Stimulated activated CD8-positive, alpha-beta memory T cell treated with anti-CD3 and anti-CD28 coated beads, Interleukin-7, amount 100 ng/mL, for 24 hours (primary cell): ENCODE measurements around the gene GNG11.
A peak's percentile ranks its signal among the peaks of the same experiment; 100 is the strongest.
"Not testable (repeated sequence)": the region's sequence is repeated elsewhere in the genome, so short reads cannot be mapped to it uniquely, and the experiment has no call there.

ENCODE experiments used
- DNase-seq: peaks from one replicate; pipeline ENCODE4 v3.0.0-alpha.2; 2020; ENCODE audit warnings: low read depth

Gene GNG11

DNA sequence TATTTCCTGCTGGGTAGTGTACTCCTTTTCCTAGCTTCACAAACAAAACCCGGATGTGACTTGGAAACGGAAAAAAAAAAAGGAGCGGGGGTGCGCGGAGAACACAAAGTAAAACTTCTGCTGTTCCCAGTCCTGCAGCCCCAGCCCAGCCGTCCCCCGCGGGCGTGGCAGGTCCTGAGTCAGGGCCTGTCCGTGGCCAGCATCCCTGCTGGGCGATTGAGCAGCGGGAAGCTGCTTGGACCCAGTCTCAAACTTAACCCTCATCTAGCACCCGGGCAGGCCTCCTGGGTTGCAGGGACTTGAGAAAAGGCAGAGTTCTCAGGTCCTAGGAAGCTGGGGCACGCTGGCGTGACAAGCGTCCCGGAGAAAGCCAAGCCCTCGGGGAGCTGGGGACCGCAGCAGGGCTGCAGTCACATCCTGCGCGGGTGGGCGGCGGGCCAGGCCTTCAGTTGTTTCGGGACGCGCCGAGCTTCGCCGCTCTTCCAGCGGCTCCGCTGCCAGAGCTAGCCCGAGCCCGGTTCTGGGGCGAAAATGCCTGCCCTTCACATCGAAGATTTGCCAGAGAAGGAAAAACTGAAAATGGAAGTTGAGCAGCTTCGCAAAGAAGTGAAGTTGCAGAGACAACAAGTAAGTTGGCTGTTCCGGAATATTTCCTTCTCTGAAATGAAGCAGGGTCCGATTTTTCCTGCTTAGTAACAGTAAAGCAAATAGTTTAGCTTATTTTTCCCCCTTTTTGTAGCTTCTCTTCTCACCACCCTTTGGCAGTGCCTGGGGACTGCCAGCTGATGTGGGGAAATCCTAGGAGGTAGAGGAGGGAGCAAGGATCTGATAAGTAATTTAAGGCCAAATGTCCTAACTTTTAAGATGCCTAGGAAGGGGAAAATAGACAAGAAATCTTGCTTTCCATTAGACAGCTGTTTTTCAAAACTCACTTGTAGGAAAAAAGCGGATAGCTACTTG, at the start of gene GNG11:
Gene GNG11, plus strand, starts transcription at position 129 of the 960 bp plus-strand sequence. Its CDS starts 403 bp downstream, at position 532.
- peak; percentile 5 for DNase-seq

- DNase-seq, result no peak
These were observed 47.4 kb upstream of the GNG11 start for GRCh38 chr7:93873998-93874574.

- DNase-seq, result no peak
These were observed 43.8 kb upstream of the GNG11 start for GRCh38 chr7:93877742-93878141.

DNA sequence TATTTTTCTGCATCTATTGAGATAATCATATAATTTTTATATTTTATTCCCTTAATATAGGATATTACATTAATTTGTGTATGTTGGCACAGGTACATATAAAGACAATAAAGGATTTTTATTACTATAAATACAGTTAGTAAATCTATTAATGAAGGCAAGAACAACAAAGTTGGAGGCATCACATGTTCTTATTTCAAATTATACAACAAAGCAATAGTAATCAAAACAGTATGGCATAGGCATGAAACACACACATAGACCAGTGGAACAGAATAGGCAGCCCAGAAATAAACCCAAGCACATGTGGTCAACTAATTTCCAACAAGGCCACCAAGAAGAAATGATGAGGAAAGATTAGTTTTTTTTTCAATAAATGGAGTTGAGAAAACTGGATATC, 42.2 kb upstream of the GNG11 start:
- no peak for DNase-seq

DNA sequence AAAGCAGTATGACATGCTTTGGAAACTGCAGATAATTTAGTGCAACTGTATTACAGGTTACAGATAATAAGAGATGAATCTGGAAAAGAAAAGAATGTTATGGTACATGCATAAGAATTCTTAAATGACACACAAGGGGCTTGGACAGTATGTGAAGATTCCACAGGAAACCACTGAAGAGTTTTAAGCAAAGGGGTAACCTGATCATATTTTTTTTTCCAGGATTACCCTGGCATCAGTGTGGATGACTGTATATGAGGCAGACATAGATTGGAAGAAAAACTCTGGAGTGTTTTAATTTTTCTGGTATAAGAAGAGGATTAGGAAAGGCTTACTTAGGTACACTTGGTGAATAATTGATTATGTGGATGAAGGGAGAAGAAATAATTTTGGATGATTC, 39.1 kb upstream of the GNG11 start:
- no peak for DNase-seq

DNA sequence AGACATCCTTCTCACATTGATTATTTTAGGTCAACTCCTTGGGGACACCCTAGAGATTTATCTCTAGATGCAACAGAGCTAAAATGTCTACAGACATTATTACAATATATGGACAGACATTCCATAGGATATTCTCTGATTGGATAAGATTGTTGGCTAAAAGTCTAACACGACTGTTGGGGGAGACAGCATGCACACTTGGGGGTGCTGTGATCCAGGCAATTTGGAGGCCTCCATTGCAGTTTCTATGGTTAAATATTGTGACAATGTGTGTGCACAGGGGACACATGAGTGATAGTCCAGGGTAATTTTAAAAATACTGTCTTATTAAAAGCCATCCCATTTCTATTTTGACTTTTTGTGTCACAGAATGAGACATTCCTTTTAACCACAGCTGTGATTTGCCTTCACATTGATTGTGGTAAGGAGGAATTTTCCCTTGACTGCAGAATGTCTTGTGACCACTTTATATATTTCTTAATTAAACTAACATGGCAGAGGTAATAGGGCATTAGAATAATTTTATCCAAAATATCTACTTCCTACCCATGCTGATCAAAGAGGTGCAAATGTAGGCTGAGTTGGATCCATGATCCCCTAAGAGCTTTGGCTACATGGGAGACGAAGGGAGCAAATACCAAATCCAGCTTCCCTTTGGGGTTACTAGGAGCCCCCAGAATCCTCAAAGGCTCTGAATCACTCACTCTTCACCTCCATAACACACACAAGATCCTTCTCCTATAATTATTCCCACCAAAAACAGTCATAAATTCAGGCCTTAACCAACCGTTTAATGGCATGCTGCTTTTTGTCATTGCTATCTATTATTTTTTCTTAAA, 38.2 kb upstream of the GNG11 start:
- DNase-seq, result no peak

GRCh38 chr7:93883917-93884345, 37.6 kb upstream of the GNG11 start:
- no peak for DNase-seq

- no peak for DNase-seq
These were observed 37.0 kb upstream of the GNG11 start for GRCh38 chr7:93884541-93884940.

- DNase-seq, result no peak
These were observed 32.3 kb upstream of the GNG11 start for GRCh38 chr7:93889261-93889660.

DNA sequence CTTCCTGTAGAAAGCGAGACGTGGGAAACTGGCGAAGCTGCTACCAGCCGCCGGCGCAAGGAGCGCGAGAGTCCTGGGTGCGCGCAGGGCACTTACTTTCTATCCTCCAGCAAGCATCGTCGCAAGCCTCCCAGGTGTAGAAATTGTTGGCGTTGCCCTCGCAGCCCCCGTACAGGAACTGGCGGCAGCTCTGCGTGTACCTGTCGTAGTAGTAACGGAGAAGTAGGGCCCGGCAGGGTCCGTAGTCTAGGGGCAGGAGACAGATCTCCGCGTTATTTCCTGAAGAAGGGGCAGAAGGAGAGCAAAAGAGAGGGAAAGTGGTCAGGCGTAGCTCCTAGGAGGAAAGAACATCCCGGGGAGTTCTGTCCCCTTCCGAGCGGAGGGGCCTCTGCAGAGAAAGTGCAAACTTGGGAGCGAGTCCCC, 31.5 kb upstream of the GNG11 start:
- no peak for DNase-seq

GRCh38 chr7:93890464-93891068, 31.0 kb upstream of the GNG11 start, which contains the start of gene TFPI2:
Gene TFPI2, minus strand, starts transcription at chr7:93890753. Its CDS starts 75 bp downstream, at chr7:93890678.
- DNase-seq, result no peak

DNA sequence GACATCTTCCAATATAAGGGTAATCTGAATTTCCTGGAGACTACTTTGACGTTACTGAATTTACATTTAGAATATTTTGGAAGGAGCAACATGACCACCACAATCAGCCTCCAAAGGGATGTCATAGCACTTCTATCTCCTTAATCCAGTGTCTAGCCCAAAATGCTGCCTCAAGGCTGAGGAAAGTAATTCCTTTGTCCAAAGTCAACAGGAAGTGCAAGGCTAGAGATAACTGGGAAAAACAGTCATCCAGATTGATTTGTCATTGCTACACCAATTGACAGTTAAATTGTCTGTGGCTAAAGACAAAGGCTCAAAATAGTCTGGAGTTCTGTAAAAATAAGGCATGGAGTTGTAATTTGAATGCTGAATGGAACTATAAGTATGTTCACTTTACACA, 27.1 kb upstream of the GNG11 start:
- no peak for DNase-seq

DNA sequence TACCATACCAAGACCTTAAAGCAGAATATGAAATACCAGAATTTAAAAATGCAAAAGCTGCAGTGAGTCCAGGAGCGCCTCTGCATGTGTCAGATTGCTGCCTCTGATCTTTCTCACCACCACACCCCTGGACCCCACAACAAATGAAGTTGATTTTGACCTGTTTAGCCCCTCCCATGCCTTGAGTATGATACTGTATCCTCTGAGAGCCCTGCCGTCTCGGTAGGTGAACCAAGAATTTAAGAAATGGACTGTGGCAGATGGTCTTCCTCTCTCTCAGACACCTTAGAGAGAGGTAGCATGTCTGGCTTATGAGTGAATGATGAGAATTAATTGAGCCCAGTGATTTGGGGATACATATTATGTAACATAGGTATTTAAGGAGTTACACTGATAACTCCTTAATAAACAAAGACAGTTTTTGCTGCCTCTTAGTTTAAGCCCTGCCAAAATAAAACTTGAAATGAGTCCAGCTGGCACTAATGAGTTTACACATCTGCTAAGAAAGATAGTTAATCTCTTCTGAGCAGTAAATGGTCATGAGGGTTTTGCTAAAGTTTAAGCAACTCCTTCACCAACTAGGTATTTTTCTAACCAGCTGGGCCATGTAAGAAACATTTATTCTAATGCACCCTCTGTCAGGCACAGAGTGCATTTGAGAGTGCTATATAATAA, 26.4 kb upstream of the GNG11 start:
- no peak for DNase-seq

GRCh38 chr7:93895859-93896600, 25.5 kb upstream of the GNG11 start:
- DNase-seq, result no peak

GRCh38 chr7:93897680-93898079, 23.9 kb upstream of the GNG11 start:
- DNase-seq, result no peak

DNA sequence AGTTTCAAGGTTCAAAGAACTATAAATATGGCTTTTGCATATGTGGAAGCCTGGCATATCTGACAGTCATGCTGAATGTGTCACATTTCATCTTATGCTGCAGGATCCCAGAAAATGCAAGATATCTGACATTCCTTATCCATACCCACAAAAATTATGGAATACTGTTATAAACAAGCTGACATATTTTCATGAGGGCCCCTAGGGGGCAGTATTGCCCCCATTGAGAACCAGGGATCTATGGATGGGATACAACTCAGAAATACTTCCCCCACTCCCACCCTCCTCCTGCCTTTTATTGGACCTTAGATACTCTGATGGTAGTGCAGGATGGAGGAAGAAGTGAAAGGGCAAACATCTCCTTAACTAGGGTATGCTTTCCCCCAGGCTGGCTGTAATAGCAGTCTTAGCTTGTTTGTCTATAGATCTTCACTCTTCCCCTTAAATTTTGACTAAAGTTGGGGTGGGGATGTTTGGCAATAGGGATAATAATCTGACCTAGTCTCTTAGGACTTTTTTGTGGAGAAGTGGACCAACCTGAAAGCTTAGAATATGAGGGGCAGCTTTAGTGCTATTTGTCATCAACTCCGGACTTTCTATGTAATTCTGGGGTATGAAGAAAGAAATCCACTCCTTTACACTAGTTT, 18.6 kb upstream of the GNG11 start:
- DNase-seq, result no peak

- no peak for DNase-seq
These were observed 15.3 kb upstream of the GNG11 start, which contains the start of gene GNGT1 for GRCh38 chr7:93906267-93906666. Gene GNGT1, plus strand, starts transcription at chr7:93906567. Its CDS starts 180 bp downstream, at chr7:93906747.

- no peak for DNase-seq
These were observed 11.2 kb upstream of the GNG11 start for GRCh38 chr7:93910076-93910994.

DNA sequence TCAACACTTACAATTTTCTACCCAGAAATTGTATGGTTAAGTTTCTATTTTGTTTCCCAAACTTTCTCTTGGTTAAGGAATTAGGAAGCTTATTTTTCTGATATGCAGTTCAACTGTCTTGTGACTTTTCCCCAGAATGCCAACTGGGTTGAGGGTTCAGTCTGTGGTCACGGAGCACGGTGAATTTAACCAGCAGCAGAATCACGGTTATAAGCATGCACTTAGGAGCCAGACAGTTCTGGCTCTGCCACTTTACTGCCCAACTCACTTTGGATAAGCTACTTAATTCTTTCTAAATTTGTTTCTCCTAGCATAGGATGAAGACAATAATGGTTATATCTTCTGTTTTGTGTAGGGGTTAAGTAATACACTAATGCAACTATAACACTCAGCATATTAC, 10.3 kb upstream of the GNG11 start:
- DNase-seq, result not testable (repeated sequence)
